RWPE2 (cell line): ENCODE data around the gene ERF.

Experiments used
- ATAC-seq: fragments of 200-7000 bp; cut with Tn5 transposase; 3 replicates; pipeline ENCODE4 v1.9.1; 2021; ENCODE audit warnings: low read depth
- DNase-seq: peaks from one replicate; pipeline ENCODE4 v3.0.0-alpha.2; 2020; ENCODE audit warnings: low spot score
- H3K27ac ChIP-seq: fragments of 450-650 bp; 2 replicates; pipeline ENCODE4 v1.5.1; 2017; ENCODE audit warnings: mild to moderate bottlenecking; ENCODE audit not compliant: poor library complexity, severe bottlenecking
- H3K27me3 ChIP-seq: fragments of 250-450 bp; sonication (Bioruptor Pico); 2 replicates; pipeline ENCODE4 v1.5.1; 2021; ENCODE audit warnings: mild to moderate bottlenecking, moderate library complexity; ENCODE audit not compliant: insufficient read depth, poor library complexity, severe bottlenecking
- H3K36me3 ChIP-seq: fragments of 250-450 bp; sonication (Bioruptor Pico); 2 replicates; pipeline ENCODE4 v1.5.1; 2020; ENCODE audit warnings: low read depth, mild to moderate bottlenecking, moderate library complexity
- H3K4me1 ChIP-seq: fragments of 250-450 bp; sonication (Bioruptor Pico); 2 replicates; pipeline ENCODE4 v1.5.1; 2021; ENCODE audit warnings: mild to moderate bottlenecking, moderate library complexity; ENCODE audit not compliant: insufficient read depth, poor library complexity, severe bottlenecking
- H3K4me3 ChIP-seq: fragments of 250-450 bp; sonication (Bioruptor Pico); 2 replicates; pipeline ENCODE4 v1.5.1; 2021; ENCODE audit warnings: mild to moderate bottlenecking, moderate library complexity; ENCODE audit not compliant: severe bottlenecking
- H3K9me3 ChIP-seq: fragments of 250-450 bp; sonication (Bioruptor Pico); 2 replicates; pipeline ENCODE4 v1.5.1; 2021; ENCODE audit warnings: mild to moderate bottlenecking, moderate library complexity; ENCODE audit not compliant: severe bottlenecking
- CTCF ChIP-seq: fragments of 450-650 bp; IDR thresholded peaks from one replicate; pipeline ENCODE4 v1.5.1; 2017; ENCODE audit warnings: mild to moderate bottlenecking, moderate library complexity; ENCODE audit not compliant: poor library complexity, severe bottlenecking

The ERF gene

DNA sequence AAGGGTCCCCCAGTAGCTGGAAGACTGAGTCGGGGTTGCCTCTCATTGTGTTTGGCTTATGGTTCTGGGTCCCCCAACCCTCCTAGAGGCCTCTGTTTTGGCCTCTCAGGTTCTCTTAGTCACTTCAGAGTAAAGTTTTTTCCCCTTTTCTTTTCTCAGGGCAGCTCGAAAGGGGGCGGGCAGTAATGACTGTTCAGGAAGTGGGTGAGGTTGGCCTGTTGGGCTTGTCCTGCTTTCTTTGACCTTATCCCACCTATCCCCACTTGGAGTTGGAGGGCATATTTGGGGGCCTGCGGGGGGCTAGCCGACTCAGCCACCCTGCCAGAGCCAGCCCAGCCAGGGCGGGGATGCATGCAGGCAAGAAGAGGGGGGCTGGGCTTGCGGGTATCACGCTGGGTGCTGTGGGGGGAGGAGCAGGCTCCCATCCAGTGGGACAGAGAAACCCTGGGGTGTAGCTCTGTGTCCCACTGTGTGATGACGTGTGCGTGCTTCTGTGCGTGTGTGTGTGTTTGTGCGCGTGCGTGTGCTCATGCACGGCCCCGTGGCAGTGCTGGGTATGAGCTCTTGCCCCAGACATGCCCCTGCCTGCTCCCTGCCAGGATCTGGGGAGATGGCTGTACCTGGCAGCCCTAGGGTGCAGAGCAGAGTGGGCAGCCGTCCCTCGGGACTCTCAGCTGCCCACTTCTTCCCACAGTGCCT, 15.6 kb upstream of the ERF start:
- Histone ChIP-seq H3K9me3 (no peaks in the 10 kb centered on the region), H3K27ac (peak overlapping the region; percentile 98), H3K4me3 (peak overlapping the region; percentile 84), H3K4me1 (peaks cover 10% of the 10 kb centered on the region), H3K36me3 (peaks cover 13% of the 10 kb centered on the region), H3K27me3 (no peaks in the 10 kb centered on the region)
- DNase-seq (peak; percentile 89), ATAC-seq (peak; percentile 24)
- TF ChIP-seq CTCF: no peak

- peaks cover 5% of the 10 kb centered on the region for H3K4me1 ChIP-seq
- ATAC-seq (no peak), DNase-seq (peak; percentile 57)
- peak overlapping the region; percentile 98 for H3K27ac ChIP-seq
- H3K9me3 ChIP-seq: no peaks in the 10 kb centered on the region
- H3K27me3 ChIP-seq: no peaks in the 10 kb centered on the region
- peak overlapping the region; percentile 84 for H3K4me3 ChIP-seq
- peaks cover 5% of the 10 kb centered on the region for H3K36me3 ChIP-seq
- TF ChIP-seq CTCF: no peak
Measured at GRCh38 chr19:42269478-42270345, 14.8 kb upstream of the ERF start.

DNA sequence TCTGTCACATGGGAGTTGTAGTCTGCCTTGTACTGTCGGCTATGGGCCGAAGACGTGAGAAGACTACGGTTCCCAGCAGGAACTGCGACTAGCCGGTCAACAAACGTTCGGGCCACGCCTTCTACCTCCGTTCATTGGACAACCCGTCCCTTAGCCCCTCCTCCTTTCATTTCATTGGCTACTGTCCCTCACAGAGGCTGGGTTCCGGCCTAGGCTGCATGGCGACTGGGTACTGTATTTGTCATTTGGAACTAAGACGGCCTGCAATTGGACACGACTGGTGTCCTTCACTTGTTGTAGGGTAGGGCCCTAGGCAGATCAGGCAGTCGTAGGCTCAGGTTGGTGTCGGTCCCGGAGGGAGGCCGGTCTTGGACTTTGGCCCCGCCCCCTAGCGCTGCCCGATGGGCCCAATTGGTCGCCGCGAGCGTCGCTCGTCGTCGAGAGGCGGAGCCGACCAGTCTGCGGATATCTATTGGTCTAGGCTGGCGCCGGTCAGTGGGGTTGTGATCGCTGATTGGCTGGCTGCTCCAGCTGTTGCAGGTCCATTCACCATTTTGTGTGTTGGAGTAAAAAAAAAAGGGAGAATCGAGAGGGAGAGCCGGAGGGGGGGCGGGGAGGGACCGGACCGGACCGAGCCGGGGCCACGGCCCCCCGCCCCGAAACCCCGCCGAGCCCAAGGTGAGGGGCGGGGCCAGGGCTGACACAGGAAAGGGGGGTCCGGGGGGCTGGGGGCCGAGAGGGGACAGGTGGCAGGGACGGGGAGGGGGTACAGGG, 14.0 kb upstream of the ERF start, which contains the start of gene CIC:
Gene CIC, plus strand, starts transcription at position 549 of the 774 bp plus-strand sequence. CDS start 2,532 bp downstream, outside the sequence.
- H3K4me3 ChIP-seq: peak within 1 kb of the TSS; percentile 84
- ATAC-seq (peak; percentile 91), DNase-seq (peak; percentile 100)
- peaks cover 5% of the 10 kb centered on the region for H3K4me1 ChIP-seq
- no peaks in the 10 kb centered on the region for H3K9me3 ChIP-seq
- H3K27me3 ChIP-seq: no peaks in the 10 kb centered on the region
- no peak for TF ChIP-seq CTCF
- H3K27ac ChIP-seq: peak within 1 kb of the TSS; percentile 98
- no peaks in the 10 kb centered on the region; the same call in 1 of the 2 replicates for H3K36me3 ChIP-seq

DNA sequence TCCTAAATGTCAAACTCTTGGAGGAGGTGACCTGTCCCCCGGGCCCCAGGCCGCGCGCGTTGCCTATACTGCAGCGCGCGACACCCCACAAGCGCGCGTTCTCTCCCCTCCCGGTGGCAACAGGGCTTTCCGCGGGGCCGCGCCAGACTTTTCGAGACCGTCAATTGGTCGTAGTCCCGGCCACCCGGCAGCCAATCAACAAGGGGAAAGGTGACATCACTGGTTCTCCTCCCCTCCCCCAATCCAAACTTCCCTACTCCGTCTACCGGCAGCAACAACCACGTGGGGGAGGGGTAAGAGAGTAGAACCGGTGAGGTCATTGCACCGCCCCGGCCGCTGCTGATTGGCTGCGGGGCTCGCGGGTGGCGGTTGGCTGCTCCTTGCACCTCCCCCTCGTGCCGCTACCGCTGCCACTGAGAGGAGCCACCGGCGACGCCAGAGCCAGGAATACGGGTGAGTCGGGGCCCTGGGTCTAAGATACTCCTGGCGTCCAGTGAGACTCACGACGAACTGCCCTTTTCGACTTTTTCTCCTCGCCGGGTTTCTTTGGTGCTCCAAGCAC, 13.3 kb upstream of the ERF start:
- Histone ChIP-seq H3K4me3 (peak overlapping the region; percentile 84), H3K27ac (peak overlapping the region; percentile 98), H3K4me1 (peaks cover 5% of the 10 kb centered on the region), H3K27me3 (no peaks in the 10 kb centered on the region), H3K36me3 (no peaks in the 10 kb centered on the region), H3K9me3 (no peaks in the 10 kb centered on the region)
- ATAC-seq (peak; percentile 47), DNase-seq (peak; percentile 98)
- TF ChIP-seq CTCF: no peak
